ENCODE results near the gene ITGB4.

GRCh38 chr17:75773808-75774470 lies 52.7 kb downstream of the ITGB4 start:
- TF ChIP-seq IRF3 (IDR thresholded peaks at IDR 0.05) (no peak), NKRF (conservative IDR thresholded peaks at IDR 0.05) (no peak), CHD2 (IDR thresholded peaks at IDR 0.05; ENCODE audit: borderline replicate concordance, low read depth, low read length) (no peak), CTCF (IDR thresholded peaks at IDR 0.05 in 2 of 3, conservative IDR thresholded peaks at IDR 0.05 in 1 of 3; ENCODE audit: control insufficient read depth in 2 of 3, extremely low read depth in 1 of 3, insufficient read depth in 1 of 3, low read depth in 3 of 3, low read length in 3 of 3) (0 out of 6 replicates have a peak, but pooled peaks of 1 of the 3 experiments have one; percentile 12), TAF1 (IDR thresholded peaks at IDR 0.05; ENCODE audit: borderline replicate concordance, low read depth, low read length) (no peak), CEBPZ (IDR thresholded peaks at IDR 0.05; ENCODE audit: low read depth, low read length) (no peak)
